PC-3 (cell line): Measurements from ENCODE around the gene HES2. TPM values are rescaled to one million over a fixed set of nuclear protein-coding genes. Genes with fewer than 3 reads are reported as not detected.

Experiments
- ATAC-seq: fragments of 200-7000 bp; cut with Tn5 transposase; 2 replicates; pipeline ENCODE4 v1.9.1; 2020; ENCODE audit warnings: mild to moderate bottlenecking, moderate library complexity
- BruUV-seq: library from RNA; stranded (reverse); fragments of 400-500 nt; replicated peaks from 2 replicates; lab custom pipeline; 2021; lab: Mats Ljungman, UMichigan
- CTCF ChIA-PET: fragments of 300-600 bp; sonication (Branson Sonifier 250); formaldehyde crosslinking; loops from one replicate; lab custom pipeline; 2022; ENCODE audit warnings: antibody characterized with exemption; lab: Charles Lee
- POLR2A ChIA-PET: fragments of 300-600 bp; sonication (Branson Sonifier 250); formaldehyde crosslinking; loops from one replicate; lab custom pipeline; 2022; ENCODE audit warnings: antibody characterized with exemption; ENCODE audit not compliant: unreplicated experiment; lab: Charles Lee
- DNase-seq: peaks from one replicate; pipeline ENCODE4 v3.0.0-alpha.2; 2015
- H2AFZ ChIP-seq: fragments of 300-600 bp; sonication (generic); 2 replicates; pipeline ENCODE4 v1.6.0; 2016; ENCODE audit warnings: antibody characterized with exemption, low read length
- H3F3A ChIP-seq: fragments of 300-600 bp; sonication (generic); one replicate; pipeline ENCODE4 v1.6.0; 2017; ENCODE audit warnings: antibody characterized with exemption, low read length, control low read depth, mild to moderate bottlenecking; ENCODE audit not compliant: unreplicated experiment
- H3K27ac ChIP-seq: fragments of 300-600 bp; sonication (generic); 2 replicates; pipeline ENCODE4 v1.5.1; 2016; ENCODE audit warnings: mild to moderate bottlenecking, low read length
- H3K27me3 ChIP-seq: fragments of 300-600 bp; sonication (generic); 2 replicates; pipeline ENCODE4 v1.6.1; 2016; ENCODE audit warnings: low read length, mixed read lengths
- H3K36me3 ChIP-seq: fragments of 300-600 bp; sonication (generic); 2 replicates; pipeline ENCODE4 v1.6.1; 2016; ENCODE audit warnings: low read depth, mixed run types, low read length, mixed read lengths
- H3K4me1 ChIP-seq: fragments of 300-600 bp; sonication (generic); 2 replicates; pipeline ENCODE4 v1.5.1; 2016; ENCODE audit warnings: low read length; ENCODE audit not compliant: insufficient read depth
- H3K4me2 ChIP-seq: fragments of 300-600 bp; sonication (generic); 2 replicates; pipeline ENCODE4 v1.6.0; 2016; ENCODE audit warnings: low read length
- H3K4me3 ChIP-seq: fragments of 300-600 bp; sonication (generic); 2 replicates; pipeline ENCODE4 v1.5.1; 2016; ENCODE audit warnings: mild to moderate bottlenecking, low read length, mixed read lengths
- H3K79me2 ChIP-seq: fragments of 300-600 bp; sonication (generic); 2 replicates; pipeline ENCODE4 v1.6.1; 2017; ENCODE audit warnings: low read length, mixed read lengths
- H3K9ac ChIP-seq: fragments of 300-600 bp; sonication (generic); 2 replicates; pipeline ENCODE4 v1.6.0; 2016; ENCODE audit warnings: mild to moderate bottlenecking, low read length
- H3K9me2 ChIP-seq: fragments of 300-600 bp; sonication (generic); replicated peaks from 2 replicates; pipeline ENCODE4 v1.6.1; 2016; ENCODE audit warnings: mixed run types, low read length, mixed read lengths
- H3K9me3 ChIP-seq: fragments of 300-600 bp; sonication (generic); 2 replicates; pipeline ENCODE4 v1.6.1; 2016; ENCODE audit warnings: low read length, mixed read lengths
- H4K20me1 ChIP-seq: fragments of 300-600 bp; sonication (generic); 2 replicates; pipeline ENCODE4 v1.6.1; 2016; ENCODE audit warnings: low read length, mixed read lengths
- CTCF ChIP-seq: fragments of 300-600 bp; sonication (generic); conservative IDR thresholded peaks from 2 replicates; pipeline ENCODE4 v1.5.1; 2017; ENCODE audit warnings: antibody characterized with exemption, low read depth, mild to moderate bottlenecking, low read length
- EZH2 ChIP-seq: fragments of 300-600 bp; sonication (generic); IDR thresholded peaks from one replicate; pipeline ENCODE4 v1.6.1; 2017; ENCODE audit warnings: antibody characterized with exemption, mild to moderate bottlenecking, low read length; ENCODE audit not compliant: unreplicated experiment
- EZH2phosphoT487 ChIP-seq: fragments of 300-600 bp; sonication (generic); IDR thresholded peaks from 2 replicates; pipeline ENCODE4 v1.6.1; 2018; ENCODE audit warnings: mild to moderate bottlenecking, antibody characterized with exemption, low read length, borderline replicate concordance
- intact Hi-C: fragments of 100-400 bp; cut with micrococcal nuclease; formaldehyde crosslinking; loops from 2 replicates; pipeline ENCODE4 v1.9.0; 2023
- total RNA-seq: library from RNA; depleted of rRNA; stranded (reverse); fragments of >200 nt; gene quantifications from 2 replicates; pipeline ENCODE4 v1.2.3, GENCODE V29; 2014

The HES2 gene
- total RNA-seq, 1 experiment from 2014 or later, result 42.9 TPM

- peak; percentile 3; the same call in 1 of the 2 replicates for ATAC-seq
- Histone ChIP-seq H3K4me1 (peaks cover 21% of the 10 kb centered on the region), H3K9me2 (no peaks in the 10 kb centered on the region), H3K4me2 (peak overlapping the region; percentile 91), H3K27me3 (no peaks in the 10 kb centered on the region), H3F3A (no peaks in the 10 kb centered on the region), H4K20me1 (peaks cover 21% of the 10 kb centered on the region), H3K27ac (no peak overlapping the region), H3K4me3 (peak overlapping the region; percentile 78), H3K36me3 (no peaks in the 10 kb centered on the region), H2AFZ (0 out of 2 replicates have a peak overlapping the region, but pooled peaks have one; percentile 1), H3K9me3 (no peaks in the 10 kb centered on the region), H3K79me2 (peaks cover 55% of the 10 kb centered on the region), H3K9ac (peak overlapping the region; percentile 92)
- intact Hi-C loops, result loop anchor here (2.0 kb wide), 1 partner anchor 29 kb away; no protein-coding TSS in a partner anchor
- ChIA-PET CTCF (interaction anchor here (0.6 kb wide), 1 partner anchor 31 kb away, joined by 3 read pairs; no protein-coding TSS in a partner anchor), POLR2A (interaction anchor here (0.6 kb wide), 1 partner anchor 16 kb away, joined by 4 read pairs; no protein-coding TSS in a partner anchor)
- TF ChIP-seq EZH2phosphoT487, result no peak
- no peak for TF ChIP-seq EZH2
- TF ChIP-seq CTCF, result no peak
- BruUV-seq, result TSS peak; percentile 58
- peak; percentile 41 for DNase-seq
These were observed 27.5 kb downstream of the HES2 start for GRCh38 chr1:6391951-6392808.

GRCh38 chr1:6389971-6390370 lies 29.7 kb downstream of the HES2 start:
- intact Hi-C loops, result no loop called here
- no peak overlapping the region for H2AFZ ChIP-seq
- H3K27ac ChIP-seq, result no peak overlapping the region
- DNase-seq (no peak), ATAC-seq (no peak)
- H3K79me2 ChIP-seq, result peaks cover 75% of the 10 kb centered on the region
- no peaks in the 10 kb centered on the region for H3K9me3 ChIP-seq
- peaks cover 43% of the 10 kb centered on the region for H3K4me1 ChIP-seq
- CTCF ChIA-PET, result no interaction called here
- no peaks in the 10 kb centered on the region for H3K9me2 ChIP-seq
- H3K36me3 ChIP-seq, result no peaks in the 10 kb centered on the region
- H3F3A ChIP-seq, result peaks cover 11% of the 10 kb centered on the region
- POLR2A ChIA-PET, result no interaction called here
- H3K9ac ChIP-seq, result no peak overlapping the region
- no peak overlapping the region for H3K4me2 ChIP-seq
- no TSS peak for BruUV-seq
- H3K27me3 ChIP-seq, result no peaks in the 10 kb centered on the region
- no peak for TF ChIP-seq EZH2
- peaks cover 25% of the 10 kb centered on the region for H4K20me1 ChIP-seq
- H3K4me3 ChIP-seq, result no peak overlapping the region

GRCh38 chr1:6386371-6386949 lies 33.3 kb downstream of the HES2 start:
- DNase-seq, result peak; percentile 80
- no TSS peak for BruUV-seq
- POLR2A ChIA-PET, result no interaction called here
- Histone ChIP-seq H3F3A (peaks cover 11% of the 10 kb centered on the region), H3K9me2 (no peaks in the 10 kb centered on the region), H3K4me2 (peak overlapping the region; percentile 82), H3K36me3 (0 out of 2 replicates have a peak, but pooled peaks cover 6% of the 10 kb centered on the region), H3K4me1 (peaks cover 33% of the 10 kb centered on the region), H4K20me1 (peaks cover 23% of the 10 kb centered on the region), H3K79me2 (peaks cover 87% of the 10 kb centered on the region), H3K27ac (peak overlapping the region; percentile 94), H3K4me3 (peak overlapping the region; percentile 61), H3K9ac (peak overlapping the region; percentile 77), H3K27me3 (no peaks in the 10 kb centered on the region), H2AFZ (no peak overlapping the region), H3K9me3 (no peaks in the 10 kb centered on the region)
- intact Hi-C loops, result no loop called here
- peak; percentile 34 for ATAC-seq
- TF ChIP-seq EZH2phosphoT487, result no peak
- TF ChIP-seq CTCF, result no peak
- TF ChIP-seq EZH2, result no peak
- CTCF ChIA-PET, result interaction anchor here (0.7 kb wide), 1 partner anchor 52 kb away, joined by 3 read pairs; no protein-coding TSS in a partner anchor
